ENCODE measurements around the gene AIRE. TPM values are rescaled to one million over a fixed set of nuclear protein-coding genes. Genes with fewer than 3 reads are reported as not detected.

The AIRE gene
- total RNA-seq, 1 experiment from 2014 or later, result 0.17 TPM

- no peaks in the 10 kb centered on the region for H3K27me3 ChIP-seq (ENCODE audit: insufficient read depth, low read length)
- peak overlapping the region in 1 of 2 experiments; percentile 76; a peak in 2 of 5 replicates for H3K4me3 Mint-ChIP-seq
Measured at GRCh38 chr21:44337449-44337848, 51.8 kb downstream of the AIRE start.

More at GRCh38 chr21:44337449-44337848, 51.8 kb downstream of the AIRE start:
- no peak for DNase-seq
- H2BK12ac ChIP-seq (ENCODE audit: insufficient read length, low read depth, low read length), result no peak overlapping the region
- no peak overlapping the region for H3K14ac ChIP-seq (ENCODE audit: insufficient read depth, low read length)
- H3K4me1 Mint-ChIP-seq, result peaks cover 28 to 34% of the 10 kb centered on the region in 2 experiments
- no peak overlapping the region for H2BK120ac ChIP-seq (ENCODE audit: low read depth, low read length, poor library complexity, severe bottlenecking)
- H2BK20ac ChIP-seq (ENCODE audit: low read depth, low read length, poor library complexity, severe bottlenecking), result no peak overlapping the region
- H4K20me1 ChIP-seq (ENCODE audit: control insufficient read depth, insufficient read depth, insufficient read length), result no peaks in the 10 kb centered on the region
- no peak overlapping the region for H3K56ac ChIP-seq (ENCODE audit: insufficient read length, low read depth, low read length)
- H2AFZ ChIP-seq (ENCODE audit: low read length), result no peak overlapping the region
- H4K91ac ChIP-seq (ENCODE audit: insufficient read length, low read depth, low read length), result no peak overlapping the region
- no peak overlapping the region for H3K27ac Mint-ChIP-seq
- H3T11ph ChIP-seq (ENCODE audit: low read length), result no peak overlapping the region
- H3K9me3 ChIP-seq (ENCODE audit: control insufficient read depth, low read depth, low read length), result no peaks in the 10 kb centered on the region
- no peak for TF ChIP-seq CTCF (conservative IDR thresholded peaks at IDR 0.05)
- H3K4me2 ChIP-seq (ENCODE audit: insufficient read depth, insufficient read length, low read length), result no peak overlapping the region
- no peaks in the 10 kb centered on the region for H3K9me3 Mint-ChIP-seq
- no peak overlapping the region for H3K9ac ChIP-seq (ENCODE audit: extremely low read depth, insufficient read length, low read length)
- WGBS (ENCODE audit: extremely low coverage, insufficient read length, low lambda C conversion rate), result no CpG with 5 or more reads among the region's 3 CpGs
- H3K36me3 Mint-ChIP-seq (ENCODE audit: insufficient read depth in 1 of 3, low read depth in 3 of 3), result peaks cover 0 to 5% (median 0%) of the 10 kb centered on the region in 3 experiments; a peak in 1 of 7 replicates
- H3K23me2 ChIP-seq (ENCODE audit: insufficient read length, low read depth, low read length, poor library complexity, severe bottlenecking), result peaks cover 6% of the 10 kb centered on the region
- H4K5ac ChIP-seq (ENCODE audit: insufficient read length, low read depth, low read length), result no peak overlapping the region
- no peaks in the 10 kb centered on the region for H3K27me3 Mint-ChIP-seq (ENCODE audit: low read depth)
- no peak overlapping the region for H3K23ac ChIP-seq (ENCODE audit: insufficient read length, low read depth, low read length)
- no peak overlapping the region for H2AK5ac ChIP-seq (ENCODE audit: insufficient read length, low read length)
- H4K8ac ChIP-seq (replicated peaks; ENCODE audit: insufficient read length, low read depth, low read length), result no peak overlapping the region
- no peak overlapping the region for H2BK5ac ChIP-seq (ENCODE audit: insufficient read length, low read length)
- no peak overlapping the region for H3K4ac ChIP-seq (ENCODE audit: low read depth, low read length)
- no peaks in the 10 kb centered on the region for H3K4me1 ChIP-seq (ENCODE audit: insufficient read depth, low read length)
- H3K27ac ChIP-seq (ENCODE audit: insufficient read length, low read depth, low read length), result no peak overlapping the region
- no peaks in the 10 kb centered on the region for H3K79me2 ChIP-seq (ENCODE audit: insufficient read depth, low read length)
- H2BK15ac ChIP-seq (ENCODE audit: low read depth, low read length), result no peak overlapping the region
- H3K18ac ChIP-seq (ENCODE audit: insufficient read length, low read depth, low read length), result no peak overlapping the region
- no peaks in the 10 kb centered on the region for H3K79me1 ChIP-seq (ENCODE audit: insufficient read depth, low read depth, low read length, poor library complexity, severe bottlenecking)
